Measurements from ENCODE around the gene SCARB1. TPM values are rescaled to one million over a fixed set of nuclear protein-coding genes. Genes with fewer than 3 reads are reported as not detected.
A peak's percentile ranks its signal among the peaks of the same experiment; 100 is the strongest.

The SCARB1 gene
- total and polyA plus RNA-seq, 2 of the 13 experiments (the other 11 are each of a cell fraction or from before 2014, with no cell fraction given): 63.4 to 160 TPM

DNA sequence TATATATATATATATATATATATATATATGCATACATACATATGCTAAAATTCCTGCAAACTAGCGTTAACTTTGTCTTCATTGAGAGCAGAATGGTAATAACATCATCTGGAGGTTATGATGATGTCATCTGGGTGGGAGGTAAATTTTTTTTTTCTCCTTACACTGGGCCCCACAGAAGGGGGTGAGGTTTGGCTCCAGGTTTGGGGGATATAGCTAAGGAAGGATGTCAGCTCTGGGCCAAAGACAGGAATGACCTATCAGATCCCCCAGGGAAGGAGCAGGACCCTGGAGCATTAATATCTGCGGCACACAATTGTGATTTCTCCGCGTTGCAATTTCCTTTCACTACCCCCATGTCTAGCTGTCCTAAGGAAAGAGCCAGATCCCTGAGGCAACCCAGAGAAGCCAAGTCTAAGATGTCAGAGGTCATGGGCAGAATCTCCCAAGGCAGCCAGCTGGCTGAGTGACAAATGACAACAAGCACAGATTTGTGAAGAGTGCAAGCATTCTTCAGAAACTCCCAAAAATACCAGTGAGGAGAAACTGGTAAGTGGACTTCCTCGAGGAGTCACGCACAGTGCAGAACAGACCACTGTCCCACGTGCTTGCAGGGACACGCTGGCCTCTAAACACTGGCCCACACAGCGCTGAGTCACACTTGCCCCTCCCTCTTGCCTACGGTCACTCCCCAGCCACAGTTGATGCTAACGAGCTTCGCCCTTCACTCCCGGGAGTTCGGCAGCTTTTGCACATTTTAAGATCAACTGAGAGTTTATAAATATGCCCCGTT, 40.8 kb upstream of the SCARB1 start (continued):
- TF ChIP-seq ZBED4 (CRISPR knock-in tag; IDR thresholded peaks at IDR 0.05; ENCODE audit: borderline replicate concordance) (0 out of 2 replicates have a peak, but pooled peaks have one; percentile 33), TGIF2 (CRISPR knock-in tag; IDR thresholded peaks at IDR 0.05) (peak; percentile 86), ZNF138 (CRISPR knock-in tag; IDR thresholded peaks at IDR 0.05; ENCODE audit: low read depth) (no peak), SMYD3 (CRISPR knock-in tag; IDR thresholded peaks at IDR 0.05) (no peak), KDM5B (CRISPR knock-in tag; IDR thresholded peaks at IDR 0.05; ENCODE audit: borderline replicate concordance) (peak; percentile 84; the same call in 1 of the 2 replicates), ZNF407 (CRISPR knock-in tag; IDR thresholded peaks at IDR 0.05; ENCODE audit: not compliant biosample characterization) (no peak), ZMYM2 (CRISPR knock-in tag; IDR thresholded peaks at IDR 0.05) (no peak; the same call in 1 of the 2 replicates), HDAC1 (CRISPR knock-in tag; IDR thresholded peaks at IDR 0.05) (peak; percentile 79), ZNF576 (CRISPR knock-in tag; IDR thresholded peaks at IDR 0.05) (no peak), ZNF619 (CRISPR knock-in tag; IDR thresholded peaks at IDR 0.05) (no peak), ZNF44 (CRISPR knock-in tag; IDR thresholded peaks at IDR 0.05) (no peak), YEATS2 (CRISPR knock-in tag; IDR thresholded peaks at IDR 0.05; ENCODE audit: borderline replicate concordance) (peak; percentile 64; the same call in 1 of the 2 replicates)
- TF ChIP-seq, protein P1, sequence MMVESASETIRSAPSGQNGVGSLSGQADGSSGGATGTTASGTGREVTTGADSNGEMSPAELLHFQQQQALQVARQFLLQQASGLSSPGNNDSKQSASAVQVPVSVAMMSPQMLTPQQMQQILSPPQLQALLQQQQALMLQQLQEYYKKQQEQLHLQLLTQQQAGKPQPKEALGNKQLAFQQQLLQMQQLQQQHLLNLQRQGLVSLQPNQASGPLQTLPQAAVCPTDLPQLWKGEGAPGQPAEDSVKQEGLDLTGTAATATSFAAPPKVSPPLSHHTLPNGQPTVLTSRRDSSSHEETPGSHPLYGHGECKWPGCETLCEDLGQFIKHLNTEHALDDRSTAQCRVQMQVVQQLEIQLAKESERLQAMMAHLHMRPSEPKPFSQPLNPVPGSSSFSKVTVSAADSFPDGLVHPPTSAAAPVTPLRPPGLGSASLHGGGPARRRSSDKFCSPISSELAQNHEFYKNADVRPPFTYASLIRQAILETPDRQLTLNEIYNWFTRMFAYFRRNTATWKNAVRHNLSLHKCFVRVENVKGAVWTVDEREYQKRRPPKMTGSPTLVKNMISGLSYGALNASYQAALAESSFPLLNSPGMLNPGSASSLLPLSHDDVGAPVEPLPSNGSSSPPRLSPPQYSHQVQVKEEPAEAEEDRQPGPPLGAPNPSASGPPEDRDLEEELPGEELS (CRISPR knock-in tag; IDR thresholded peaks at IDR 0.05): peak; percentile 67
